GM18502 (cell line): ENCODE data around the gene UBQLN3.
A peak's percentile ranks its signal among the peaks of the same experiment; 100 is the strongest.

Experiments
- ATAC-seq: cut with Tn5 transposase; IDR thresholded peaks from one replicate; pipeline ENCODE4 v1.9.1; 2021; ENCODE audit warnings: mild to moderate bottlenecking; ENCODE audit not compliant: unreplicated experiment, poor library complexity

Gene UBQLN3

GRCh38 chr11:5509803-5510202, at the start of gene UBQLN3:
UBQLN3 (minus strand) TSS chr11:5509957; CDS start chr11:5509558, 399 bp downstream.
- no peak for ATAC-seq

- no peak for ATAC-seq
Observed at GRCh38 chr11:5557751-5558150, 48.0 kb upstream of the UBQLN3 start.

- ATAC-seq, result no peak
Observed at GRCh38 chr11:5556596-5557188, 46.9 kb upstream of the UBQLN3 start.

GRCh38 chr11:5553343-5553742, 43.6 kb upstream of the UBQLN3 start:
- ATAC-seq, result no peak

- peak; percentile 67 for ATAC-seq
Observed at GRCh38 chr11:5550440-5551095, 40.8 kb upstream of the UBQLN3 start.

GRCh38 chr11:5548440-5548839, 38.7 kb upstream of the UBQLN3 start, which contains the start of gene OR52H1:
OR52H1 (minus strand) TSS chr11:5548540; CDS start chr11:5545505, 3,035 bp downstream.
- ATAC-seq, result no peak

GRCh38 chr11:5547982-5548381, 38.2 kb upstream of the UBQLN3 start:
- no peak for ATAC-seq

GRCh38 chr11:5546457-5546856, 36.7 kb upstream of the UBQLN3 start:
- no peak for ATAC-seq

- ATAC-seq, result no peak
Observed at GRCh38 chr11:5541427-5541826, 31.7 kb upstream of the UBQLN3 start.

- ATAC-seq, result no peak
Observed at GRCh38 chr11:5536482-5536881, 26.7 kb upstream of the UBQLN3 start.

GRCh38 chr11:5534046-5534445, 24.3 kb upstream of the UBQLN3 start:
- no peak for ATAC-seq

GRCh38 chr11:5531053-5531831, 21.5 kb upstream of the UBQLN3 start:
- ATAC-seq, result no peak

- ATAC-seq, result no peak
Observed at GRCh38 chr11:5528495-5528894, 18.7 kb upstream of the UBQLN3 start.

GRCh38 chr11:5527716-5528115, 18.0 kb upstream of the UBQLN3 start:
- no peak for ATAC-seq

- no peak for ATAC-seq
Observed at GRCh38 chr11:5524756-5525155, 15.0 kb upstream of the UBQLN3 start.

- ATAC-seq, result no peak
Observed at GRCh38 chr11:5522308-5522707, 12.6 kb upstream of the UBQLN3 start.

- ATAC-seq, result no peak
Observed at GRCh38 chr11:5521540-5521939, 11.8 kb upstream of the UBQLN3 start.

- ATAC-seq, result no peak
Observed at GRCh38 chr11:5516599-5516998, 6.8 kb upstream of the UBQLN3 start, which contains the start of gene UBQLNL. UBQLNL (minus strand) TSS chr11:5516699; CDS start chr11:5516441, 258 bp downstream.

GRCh38 chr11:5514841-5515240, 5.1 kb upstream of the UBQLN3 start:
- no peak for ATAC-seq

- no peak for ATAC-seq
Observed at GRCh38 chr11:5508605-5509004, 1.2 kb downstream of the UBQLN3 start.

- no peak for ATAC-seq
Observed at GRCh38 chr11:5507933-5508305, 1.8 kb downstream of the UBQLN3 start.
